ENCODE data around the gene PLGRKT. TPM values are rescaled to one million over a fixed set of nuclear protein-coding genes. Genes with fewer than 3 reads are reported as not detected.
"Not testable (repeated sequence)": the region's sequence is repeated elsewhere in the genome, so short reads cannot be mapped to it uniquely, and the experiment has no call there.

PLGRKT gene
- total RNA-seq, 1 donor from 2014 or later = 11.1 TPM

GRCh38 chr9:5355817-5356216, 81.9 kb downstream of the PLGRKT start:
- H3K27ac Mint-ChIP-seq (ENCODE audit: unreplicated experiment) = no peak overlapping the region
- no peaks in the 10 kb centered on the region for H3K4me1 Mint-ChIP-seq (ENCODE audit: low read depth)
- no peak overlapping the region for H3K4me3 Mint-ChIP-seq (ENCODE audit: unreplicated experiment)
- TF ChIP-seq CTCF (IDR thresholded peaks at IDR 0.05) = no peak
- H3K9me3 Mint-ChIP-seq (ENCODE audit: low read depth) = peaks cover 2% of the 10 kb centered on the region
- H3K27me3 Mint-ChIP-seq (ENCODE audit: low read depth) = no peaks in the 10 kb centered on the region
- no peak for DNase-seq (ENCODE audit: low spot score)
- H3K36me3 Mint-ChIP-seq (ENCODE audit: low read depth) = peaks cover 9% of the 10 kb centered on the region

GRCh38 chr9:5355226-5355625, 82.5 kb downstream of the PLGRKT start:
- Mint-ChIP-seq H3K27me3 (ENCODE audit: low read depth) (no peaks in the 10 kb centered on the region), H3K9me3 (ENCODE audit: low read depth) (peaks cover 4% of the 10 kb centered on the region), H3K4me1 (ENCODE audit: low read depth) (no peaks in the 10 kb centered on the region)

GRCh38 chr9:5354184-5354583, 83.5 kb downstream of the PLGRKT start:
- DNase-seq (ENCODE audit: low spot score) = no peak
- H3K36me3 Mint-ChIP-seq (ENCODE audit: low read depth) = peaks cover 13% of the 10 kb centered on the region

More at GRCh38 chr9:5355226-5355625, 82.5 kb downstream of the PLGRKT start:
- Mint-ChIP-seq H3K36me3 (ENCODE audit: low read depth) (peaks cover 9% of the 10 kb centered on the region), H3K27ac (ENCODE audit: unreplicated experiment) (no peak overlapping the region), H3K4me3 (ENCODE audit: unreplicated experiment) (no peak overlapping the region)
- DNase-seq (ENCODE audit: low spot score) = no peak
- no peak for TF ChIP-seq CTCF (IDR thresholded peaks at IDR 0.05)

GRCh38 chr9:5352637-5353248, 85.0 kb downstream of the PLGRKT start:
- TF ChIP-seq CTCF (IDR thresholded peaks at IDR 0.05) = no peak
- Mint-ChIP-seq H3K9me3 (ENCODE audit: low read depth) (peaks cover 18% of the 10 kb centered on the region), H3K27me3 (ENCODE audit: low read depth) (peaks cover 1% of the 10 kb centered on the region), H3K27ac (ENCODE audit: unreplicated experiment) (no peak overlapping the region), H3K36me3 (ENCODE audit: low read depth) (peaks cover 10% of the 10 kb centered on the region), H3K4me3 (ENCODE audit: unreplicated experiment) (no peak overlapping the region), H3K4me1 (ENCODE audit: low read depth) (no peaks in the 10 kb centered on the region)
- no peak for DNase-seq (ENCODE audit: low spot score)

More at GRCh38 chr9:5354184-5354583, 83.5 kb downstream of the PLGRKT start:
- Mint-ChIP-seq H3K9me3 (ENCODE audit: low read depth) (peaks cover 11% of the 10 kb centered on the region), H3K4me1 (ENCODE audit: low read depth) (no peaks in the 10 kb centered on the region), H3K27ac (ENCODE audit: unreplicated experiment) (no peak overlapping the region), H3K4me3 (ENCODE audit: unreplicated experiment) (no peak overlapping the region), H3K27me3 (ENCODE audit: low read depth) (peaks cover 1% of the 10 kb centered on the region)
- no peak for TF ChIP-seq CTCF (IDR thresholded peaks at IDR 0.05)

- H3K4me1 Mint-ChIP-seq (ENCODE audit: low read depth); H3K27ac Mint-ChIP-seq (ENCODE audit: unreplicated experiment); DNase-seq (ENCODE audit: low spot score); H3K9me3 Mint-ChIP-seq (ENCODE audit: low read depth); H3K36me3 Mint-ChIP-seq (ENCODE audit: low read depth): not testable (repeated sequence)
- Mint-ChIP-seq H3K4me3 (ENCODE audit: unreplicated experiment) (peak within 1 kb of the TSS; percentile 50), H3K27me3 (ENCODE audit: low read depth) (peaks cover 19% of the 10 kb centered on the region)
Observed at GRCh38 chr9:5338992-5339981, 98.4 kb downstream of the PLGRKT start, which contains the start of gene RLN1. TSS of gene RLN1 (minus strand) at chr9:5339876. CDS start at chr9:5339746, 130 bp downstream.

Measured in chondrocyte (in vitro differentiated cells).